Kidney glomerular epithelial cell (primary cell): ENCODE data around the gene DLL4.

Source experiments
- DNase-seq: peaks from one replicate; lab custom pipeline; 2025; lab: John Stamatoyannopoulos, UW

DLL4 gene

GRCh38 chr15:40906091-40906990 is 22.8 kb upstream of the DLL4 start:
- peak; percentile 91 for DNase-seq

GRCh38 chr15:40906991-40907802 is 21.9 kb upstream of the DLL4 start:
- no peak for DNase-seq

GRCh38 chr15:40908095-40908494 is 21.0 kb upstream of the DLL4 start:
- DNase-seq = no peak

GRCh38 chr15:40909662-40910630 is 19.2 kb upstream of the DLL4 start:
- DNase-seq = no peak

GRCh38 chr15:40911141-40911540 is 18.0 kb upstream of the DLL4 start:
- DNase-seq = no peak

GRCh38 chr15:40911693-40912092 is 17.4 kb upstream of the DLL4 start:
- no peak for DNase-seq

GRCh38 chr15:40912478-40912877 is 16.7 kb upstream of the DLL4 start:
- no peak for DNase-seq

GRCh38 chr15:40914013-40914412 is 15.1 kb upstream of the DLL4 start:
- no peak for DNase-seq

- no peak for DNase-seq
These were observed 14.7 kb upstream of the DLL4 start for GRCh38 chr15:40914486-40914885.

GRCh38 chr15:40915116-40915661 is 14.0 kb upstream of the DLL4 start:
- DNase-seq = no peak

GRCh38 chr15:40915679-40916078 is 13.5 kb upstream of the DLL4 start:
- DNase-seq = no peak

- DNase-seq = no peak
These were observed 11.6 kb upstream of the DLL4 start for GRCh38 chr15:40917585-40917984.

GRCh38 chr15:40918146-40918798 is 10.9 kb upstream of the DLL4 start:
- no peak for DNase-seq

- DNase-seq = no peak
These were observed 10.2 kb upstream of the DLL4 start for GRCh38 chr15:40918799-40919392.

GRCh38 chr15:40921949-40922607 is 7.1 kb upstream of the DLL4 start:
- no peak for DNase-seq

- DNase-seq = no peak
These were observed 6.5 kb upstream of the DLL4 start for GRCh38 chr15:40922608-40923005.

- DNase-seq = no peak
These were observed 5.6 kb upstream of the DLL4 start for GRCh38 chr15:40923551-40923950.

GRCh38 chr15:40925495-40925862 is 3.7 kb upstream of the DLL4 start:
- DNase-seq = no peak

GRCh38 chr15:40925863-40926658 is 3.1 kb upstream of the DLL4 start:
- no peak for DNase-seq
